ENCODE results near the gene GPR179.

The GPR179 gene

GRCh38 chr17:38343608-38344419, at the start of gene GPR179:
TSS of gene GPR179 (minus strand) at chr17:38343956. CDS start at chr17:38343789, 167 bp downstream.
- no peak for DNase-seq

GRCh38 chr17:38379448-38379847, 35.7 kb upstream of the GPR179 start:
- no peak for DNase-seq

- no peak for DNase-seq
These were observed 25.5 kb upstream of the GPR179 start for GRCh38 chr17:38369124-38369886.

- no peak for DNase-seq
These were observed 21.0 kb upstream of the GPR179 start for GRCh38 chr17:38364741-38365140.

GRCh38 chr17:38363016-38363415, 19.3 kb upstream of the GPR179 start:
- DNase-seq: no peak

- DNase-seq: no peak
These were observed 18.1 kb upstream of the GPR179 start for GRCh38 chr17:38361694-38362465.

- DNase-seq: no peak
These were observed 15.1 kb upstream of the GPR179 start for GRCh38 chr17:38358586-38359513.

- no peak for DNase-seq
These were observed 13.8 kb upstream of the GPR179 start for GRCh38 chr17:38357486-38358123.

- DNase-seq: no peak
These were observed 11.5 kb upstream of the GPR179 start for GRCh38 chr17:38355251-38355650.

GRCh38 chr17:38354466-38354865, 10.7 kb upstream of the GPR179 start:
- DNase-seq: no peak

- no peak for DNase-seq
These were observed 9.9 kb upstream of the GPR179 start for GRCh38 chr17:38353668-38354067.

GRCh38 chr17:38353086-38353604, 9.4 kb upstream of the GPR179 start:
- no peak for DNase-seq

GRCh38 chr17:38352245-38353085, 8.7 kb upstream of the GPR179 start:
- peak; percentile 23 to 26 for DNase-seq

GRCh38 chr17:38351412-38352222, 7.9 kb upstream of the GPR179 start, which contains the start of gene SOCS7:
TSS of gene SOCS7 (plus strand) at chr17:38351844. CDS start at chr17:38352053, 209 bp downstream.
- DNase-seq: peak; percentile 94 to 95

GRCh38 chr17:38350035-38350434, 6.3 kb upstream of the GPR179 start:
- DNase-seq: no peak

GRCh38 chr17:38349097-38349730, 5.5 kb upstream of the GPR179 start:
- DNase-seq: peak; percentile 89 to 92

GRCh38 chr17:38345743-38346142, 2.0 kb upstream of the GPR179 start:
- DNase-seq: no peak

GRCh38 chr17:38344420-38344745, 627 bp upstream of the GPR179 start:
- DNase-seq: no peak

Measured in activated CD4-positive, alpha-beta T cell treated with anti-CD3 and anti-CD28 coated beads, Interleukin-2, amount 50 U/mL, for 48 hours (primary cell).